DOHH2 (cell line): ENCODE results near the gene DCAF5.

Source experiments
- H3F3A ChIP-seq: fragments of 200-600 bp; sonication (generic), shearing (Covaris generic); 2 replicates; pipeline ENCODE4 v1.6.0; 2016; ENCODE audit warnings: antibody characterized with exemption, mild to moderate bottlenecking; ENCODE audit not compliant: control insufficient read depth, insufficient read depth
- H3K27ac ChIP-seq: fragments of 200-600 bp; sonication (generic); 2 replicates; pipeline ENCODE4 v1.5.1; 2014; ENCODE audit warnings: low read depth, mild to moderate bottlenecking, low read length, moderate library complexity
- H3K27me3 ChIP-seq: fragments of 200-600 bp; sonication (generic); 2 replicates; pipeline ENCODE4 v1.6.1; 2014; ENCODE audit warnings: mild to moderate bottlenecking, low read length, mixed read lengths; ENCODE audit not compliant: control insufficient read depth
- H3K36me3 ChIP-seq: fragments of 200-600 bp; sonication (generic); 2 replicates; pipeline ENCODE4 v1.6.1; 2014; ENCODE audit warnings: mild to moderate bottlenecking, low read length, moderate library complexity, mixed read lengths; ENCODE audit not compliant: control insufficient read depth
- H3K4me1 ChIP-seq: fragments of 200-600 bp; sonication (generic); 2 replicates; pipeline ENCODE4 v1.6.1; 2014; ENCODE audit warnings: mild to moderate bottlenecking, low read length, mixed read lengths; ENCODE audit not compliant: control insufficient read depth
- H3K4me2 ChIP-seq: fragments of 200-600 bp; sonication (generic); 2 replicates; pipeline ENCODE4 v1.6.0; 2014; ENCODE audit warnings: mild to moderate bottlenecking, low read length, moderate library complexity
- H3K4me3 ChIP-seq: fragments of 200-600 bp; sonication (generic); 2 replicates; pipeline ENCODE4 v1.5.1; 2014; ENCODE audit warnings: mild to moderate bottlenecking, low read length, mixed read lengths
- H3K79me2 ChIP-seq: fragments of 200-600 bp; sonication (generic); 2 replicates; pipeline ENCODE4 v1.6.1; 2014; ENCODE audit warnings: mild to moderate bottlenecking, low read length, mixed read lengths; ENCODE audit not compliant: control insufficient read depth
- H3K9me2 ChIP-seq: fragments of 200-600 bp; sonication (generic); replicated peaks from 2 replicates; pipeline ENCODE4 v1.6.1; 2014; ENCODE audit warnings: mild to moderate bottlenecking, low read length, mixed read lengths; ENCODE audit not compliant: control insufficient read depth
- H3K9me3 ChIP-seq: fragments of 200-600 bp; sonication (generic); 2 replicates; pipeline ENCODE4 v1.6.1; 2014; ENCODE audit warnings: antibody characterized with exemption, low read length, mixed read lengths; ENCODE audit not compliant: control insufficient read depth, insufficient read depth
- H4K20me1 ChIP-seq: fragments of 200-600 bp; sonication (generic); 2 replicates; pipeline ENCODE4 v1.6.0; 2014; ENCODE audit warnings: low read depth, mild to moderate bottlenecking, antibody characterized with exemption, low read length, moderate library complexity; ENCODE audit not compliant: control insufficient read depth, insufficient read depth
- CTCF ChIP-seq: fragments of 200-600 bp; sonication (generic); IDR thresholded peaks from one replicate; pipeline ENCODE4 v1.5.1; 2014; ENCODE audit warnings: antibody characterized with exemption, mild to moderate bottlenecking, low read depth, low read length; ENCODE audit not compliant: poor library complexity, severe bottlenecking
- EZH2phosphoT487 ChIP-seq: fragments of 200-600 bp; sonication (generic); IDR thresholded peaks from 2 replicates; pipeline ENCODE4 v1.6.1; 2017; ENCODE audit warnings: borderline replicate concordance, mild to moderate bottlenecking, antibody characterized with exemption, low read length, moderate library complexity, mixed read lengths

DCAF5 gene

DNA sequence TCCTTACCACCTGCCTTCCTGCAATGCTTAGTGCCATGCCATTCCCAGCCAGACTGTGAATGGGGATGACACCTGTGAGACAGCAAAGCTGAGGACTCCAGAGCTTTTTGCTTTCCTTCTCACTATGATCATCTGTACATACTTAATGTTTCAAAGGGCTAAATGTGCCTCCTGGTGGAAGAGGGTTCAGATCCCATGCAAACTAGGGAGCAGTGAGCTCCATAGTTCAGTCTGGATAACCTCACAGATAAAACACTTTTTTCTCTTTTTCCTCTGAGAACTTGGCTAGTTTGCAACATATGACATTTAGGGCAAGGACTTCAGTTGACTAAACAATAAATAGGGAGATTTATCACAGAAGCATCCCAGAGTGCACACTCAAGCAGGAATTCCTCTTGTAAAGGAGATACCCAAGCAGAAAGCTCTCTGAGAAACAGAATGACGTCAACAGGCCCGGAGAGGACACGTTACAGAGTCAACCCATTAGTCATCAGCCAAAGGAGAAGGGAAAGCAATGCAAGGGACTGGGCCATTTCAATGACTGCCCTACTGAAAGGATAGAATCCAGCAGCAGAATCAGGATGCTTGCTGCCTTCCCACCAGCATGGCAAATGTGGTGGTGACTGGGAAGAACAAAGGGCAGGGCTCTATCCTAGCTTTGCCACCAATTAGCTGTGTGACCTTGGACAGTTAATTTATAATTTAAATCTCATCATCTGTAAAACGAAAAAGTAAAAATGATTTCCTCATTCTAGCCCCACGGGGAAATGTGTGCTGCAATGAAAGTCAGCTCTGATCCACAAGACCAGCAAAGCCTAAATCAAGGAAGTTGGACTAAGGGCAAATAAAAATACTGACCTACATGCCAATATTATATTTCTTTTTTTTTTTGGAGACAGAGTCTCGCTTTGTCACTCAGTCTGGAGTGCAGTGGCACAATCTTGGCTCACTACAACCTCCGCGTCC lies 93.0 kb downstream of the DCAF5 start:
- Histone ChIP-seq H4K20me1 (no peaks in the 10 kb centered on the region), H3K4me1 (no peaks in the 10 kb centered on the region), H3K9me3 (no peaks in the 10 kb centered on the region), H3K4me2 (no peak overlapping the region), H3K36me3 (peaks cover 47% of the 10 kb centered on the region), H3K27me3 (no peaks in the 10 kb centered on the region), H3K9me2 (no peaks in the 10 kb centered on the region), H3K4me3 (no peak overlapping the region), H3K27ac (no peak overlapping the region), H3F3A (no peaks in the 10 kb centered on the region), H3K79me2 (no peaks in the 10 kb centered on the region)
- no peak for TF ChIP-seq CTCF
- TF ChIP-seq EZH2phosphoT487, result no peak

DNA sequence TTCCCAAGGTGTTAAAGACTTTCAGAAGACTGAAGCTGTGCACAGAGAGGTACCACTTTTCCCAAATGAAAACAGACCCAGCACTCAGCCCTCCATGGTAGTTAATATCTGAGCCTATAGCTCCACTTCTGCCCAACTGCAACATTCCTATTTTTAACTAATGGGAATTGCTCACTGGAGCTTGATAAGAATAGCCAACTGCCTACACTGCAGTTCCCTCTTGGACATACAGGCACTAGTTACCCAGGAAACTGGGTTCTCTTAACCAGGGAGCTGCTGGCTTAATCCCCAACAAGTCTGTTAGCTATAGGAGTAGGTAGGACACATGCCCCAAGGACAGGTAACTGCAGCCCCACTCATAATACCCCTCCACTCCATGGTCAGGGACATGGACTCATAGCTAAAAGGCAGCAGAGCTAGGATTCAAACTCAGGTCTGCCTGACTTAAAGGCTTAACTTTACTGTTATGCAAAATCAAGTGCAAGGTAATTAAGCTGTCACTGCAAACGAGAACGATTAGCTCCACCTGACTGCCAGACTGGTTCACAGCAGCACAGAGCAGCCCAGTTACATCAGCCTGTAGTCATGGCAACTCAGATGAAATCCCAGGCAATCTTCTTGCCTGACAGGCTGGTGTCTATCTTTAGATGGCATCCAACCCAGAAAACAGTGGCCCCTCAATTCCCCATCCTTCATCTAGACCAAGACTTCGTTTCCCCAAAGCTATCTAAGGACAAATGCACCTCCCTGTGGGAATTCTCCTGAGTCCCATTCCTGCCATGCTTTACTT lies 96.7 kb downstream of the DCAF5 start:
- H3K36me3 ChIP-seq, result peaks cover 48% of the 10 kb centered on the region

GRCh38 chr14:69055125-69055524 lies 97.8 kb downstream of the DCAF5 start:
- H3K4me3 ChIP-seq, result no peak overlapping the region
- no peaks in the 10 kb centered on the region for H4K20me1 ChIP-seq
- no peaks in the 10 kb centered on the region for H3K27me3 ChIP-seq
- H3F3A ChIP-seq, result no peaks in the 10 kb centered on the region
- no peak overlapping the region for H3K27ac ChIP-seq
- peaks cover 45% of the 10 kb centered on the region for H3K36me3 ChIP-seq
- TF ChIP-seq CTCF (no peak), EZH2phosphoT487 (no peak)
- H3K9me2 ChIP-seq, result no peaks in the 10 kb centered on the region
- H3K4me2 ChIP-seq, result no peak overlapping the region
- H3K4me1 ChIP-seq, result peaks cover 24% of the 10 kb centered on the region
- H3K9me3 ChIP-seq, result no peaks in the 10 kb centered on the region
- no peaks in the 10 kb centered on the region for H3K79me2 ChIP-seq

More for the DNA sequence above, 96.7 kb downstream of the DCAF5 start:
- Histone ChIP-seq H3K4me2 (no peak overlapping the region), H3F3A (no peaks in the 10 kb centered on the region), H3K27ac (no peak overlapping the region), H3K4me1 (peaks cover 14% of the 10 kb centered on the region), H3K79me2 (no peaks in the 10 kb centered on the region), H3K27me3 (no peaks in the 10 kb centered on the region), H3K4me3 (no peak overlapping the region), H4K20me1 (no peaks in the 10 kb centered on the region), H3K9me3 (no peaks in the 10 kb centered on the region), H3K9me2 (no peaks in the 10 kb centered on the region)
- TF ChIP-seq CTCF (no peak), EZH2phosphoT487 (no peak)
